Measurements from ENCODE around the gene COL5A3. TPM values are rescaled to one million over a fixed set of nuclear protein-coding genes. Genes with fewer than 3 reads are reported as not detected.

COL5A3 gene
- total RNA-seq, 2 experiments from 2014 or later = not detected

- POLR2A ChIA-PET = interaction anchor here (0.7 kb wide), 1 partner anchor 18 kb away, joined by 3 read pairs; no protein-coding TSS in a partner anchor
- TF ChIP-seq, protein P1, sequence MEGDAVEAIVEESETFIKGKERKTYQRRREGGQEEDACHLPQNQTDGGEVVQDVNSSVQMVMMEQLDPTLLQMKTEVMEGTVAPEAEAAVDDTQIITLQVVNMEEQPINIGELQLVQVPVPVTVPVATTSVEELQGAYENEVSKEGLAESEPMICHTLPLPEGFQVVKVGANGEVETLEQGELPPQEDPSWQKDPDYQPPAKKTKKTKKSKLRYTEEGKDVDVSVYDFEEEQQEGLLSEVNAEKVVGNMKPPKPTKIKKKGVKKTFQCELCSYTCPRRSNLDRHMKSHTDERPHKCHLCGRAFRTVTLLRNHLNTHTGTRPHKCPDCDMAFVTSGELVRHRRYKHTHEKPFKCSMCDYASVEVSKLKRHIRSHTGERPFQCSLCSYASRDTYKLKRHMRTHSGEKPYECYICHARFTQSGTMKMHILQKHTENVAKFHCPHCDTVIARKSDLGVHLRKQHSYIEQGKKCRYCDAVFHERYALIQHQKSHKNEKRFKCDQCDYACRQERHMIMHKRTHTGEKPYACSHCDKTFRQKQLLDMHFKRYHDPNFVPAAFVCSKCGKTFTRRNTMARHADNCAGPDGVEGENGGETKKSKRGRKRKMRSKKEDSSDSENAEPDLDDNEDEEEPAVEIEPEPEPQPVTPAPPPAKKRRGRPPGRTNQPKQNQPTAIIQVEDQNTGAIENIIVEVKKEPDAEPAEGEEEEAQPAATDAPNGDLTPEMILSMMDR (conservative IDR thresholded peaks at IDR 0.05; ENCODE audit: low read length) = peak; percentile 85
- no peak for TF ChIP-seq EZH2phosphoT487 (IDR thresholded peaks at IDR 0.05; ENCODE audit: borderline replicate concordance, low read depth, low read length)
- Histone ChIP-seq H3K9me3 (ENCODE audit: low read length) (no peaks in the 10 kb centered on the region), H3K36me3 (ENCODE audit: insufficient read depth, low read length) (no peaks in the 10 kb centered on the region), H3K27ac (ENCODE audit: low read depth, low read length, poor library complexity, severe bottlenecking) (no peak overlapping the region), H3K4me1 (ENCODE audit: insufficient read depth, low read length, poor library complexity, severe bottlenecking) (no peaks in the 10 kb centered on the region), H3K79me2 (ENCODE audit: insufficient read depth, low read depth, low read length) (no peaks in the 10 kb centered on the region), H3K4me3 (ENCODE audit: low read depth, low read length, poor library complexity, severe bottlenecking) (no peak overlapping the region), H3K9me2 (ENCODE audit: insufficient read depth, low read length) (no peaks in the 10 kb centered on the region), H3K4me2 (ENCODE audit: low read length) (no peak overlapping the region), H2AFZ (ENCODE audit: low read length) (no peak overlapping the region), H4K20me1 (ENCODE audit: insufficient read depth, low read length) (no peaks in the 10 kb centered on the region)
- intact Hi-C loops (cut with micrococcal nuclease; ENCODE audit: unreplicated experiment) = loop anchor here (1.0 kb wide), 1 partner anchor 66 kb away; no protein-coding TSS in a partner anchor
- CTCF ChIA-PET (ENCODE audit: unreplicated experiment) = no interaction called here
- no TSS peak for BruUV-seq (replicated peaks)
- peak; percentile 66 for DNase-seq (ENCODE audit: low spot score)
Observed at GRCh38 chr19:10000171-10000826, 10.0 kb downstream of the COL5A3 start.

GRCh38 chr19:9996541-9996940, 13.8 kb downstream of the COL5A3 start:
- H3K4me1 ChIP-seq (ENCODE audit: insufficient read depth, low read length, poor library complexity, severe bottlenecking) = peaks cover 4% of the 10 kb centered on the region
- no TSS peak for BruUV-seq (replicated peaks)
- H3K4me2 ChIP-seq (ENCODE audit: low read length) = no peak overlapping the region
- no peaks in the 10 kb centered on the region for H3K9me2 ChIP-seq (ENCODE audit: insufficient read depth, low read length)
- DNase-seq (ENCODE audit: low spot score) = no peak
- ChIA-PET POLR2A (no interaction called here), CTCF (ENCODE audit: unreplicated experiment) (no interaction called here)
- H3K36me3 ChIP-seq (ENCODE audit: insufficient read depth, low read length) = no peaks in the 10 kb centered on the region
- H3K27ac ChIP-seq (ENCODE audit: low read depth, low read length, poor library complexity, severe bottlenecking) = no peak overlapping the region
- no peaks in the 10 kb centered on the region for H4K20me1 ChIP-seq (ENCODE audit: insufficient read depth, low read length)
- H3K79me2 ChIP-seq (ENCODE audit: insufficient read depth, low read depth, low read length) = no peaks in the 10 kb centered on the region
- intact Hi-C loops (cut with micrococcal nuclease; ENCODE audit: unreplicated experiment) = no loop called here
- H2AFZ ChIP-seq (ENCODE audit: low read length) = no peak overlapping the region
- TF ChIP-seq, protein P1 (conservative IDR thresholded peaks at IDR 0.05; ENCODE audit: low read length) = no peak
- TF ChIP-seq EZH2phosphoT487 (IDR thresholded peaks at IDR 0.05; ENCODE audit: borderline replicate concordance, low read depth, low read length) = no peak
- H3K4me3 ChIP-seq (ENCODE audit: low read depth, low read length, poor library complexity, severe bottlenecking) = no peak overlapping the region
- H3K9me3 ChIP-seq (ENCODE audit: low read length) = no peaks in the 10 kb centered on the region

DNA sequence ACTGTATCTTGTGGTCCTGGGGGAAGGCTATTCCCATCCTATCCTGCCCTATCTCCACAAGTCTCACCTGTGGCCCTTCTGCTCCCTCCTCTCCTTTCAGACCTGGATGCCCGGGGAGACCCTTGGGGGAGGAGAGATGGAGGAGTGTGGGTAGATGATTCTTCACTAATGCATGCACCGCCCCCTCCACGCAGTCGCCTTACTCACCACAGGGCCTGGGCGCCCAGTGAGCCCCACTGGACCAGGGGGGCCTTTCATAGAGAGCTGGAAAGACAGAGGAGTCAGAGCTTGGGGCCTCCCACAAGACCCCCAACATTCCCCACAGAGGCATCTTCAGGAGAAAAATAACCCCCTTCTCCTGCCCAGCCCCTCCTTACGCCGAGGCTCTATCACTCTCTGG, 14.3 kb downstream of the COL5A3 start:
- TF ChIP-seq EZH2phosphoT487 (IDR thresholded peaks at IDR 0.05; ENCODE audit: borderline replicate concordance, low read depth, low read length) = no peak
- TF ChIP-seq, protein P1 (conservative IDR thresholded peaks at IDR 0.05; ENCODE audit: low read length) = no peak
- no peak overlapping the region for H3K27ac ChIP-seq (ENCODE audit: low read depth, low read length, poor library complexity, severe bottlenecking)
- intact Hi-C loops (cut with micrococcal nuclease; ENCODE audit: unreplicated experiment) = no loop called here
- H4K20me1 ChIP-seq (ENCODE audit: insufficient read depth, low read length) = no peaks in the 10 kb centered on the region
- BruUV-seq (replicated peaks) = no TSS peak
- H3K4me1 ChIP-seq (ENCODE audit: insufficient read depth, low read length, poor library complexity, severe bottlenecking) = peaks cover 4% of the 10 kb centered on the region
- H2AFZ ChIP-seq (ENCODE audit: low read length) = no peak overlapping the region
- H3K4me2 ChIP-seq (ENCODE audit: low read length) = no peak overlapping the region
- no peak for DNase-seq (ENCODE audit: low spot score)
- H3K4me3 ChIP-seq (ENCODE audit: low read depth, low read length, poor library complexity, severe bottlenecking) = no peak overlapping the region
- ChIA-PET CTCF (ENCODE audit: unreplicated experiment) (no interaction called here), POLR2A (no interaction called here)
- no peaks in the 10 kb centered on the region for H3K9me2 ChIP-seq (ENCODE audit: insufficient read depth, low read length)
- no peaks in the 10 kb centered on the region for H3K79me2 ChIP-seq (ENCODE audit: insufficient read depth, low read depth, low read length)
- no peaks in the 10 kb centered on the region for H3K36me3 ChIP-seq (ENCODE audit: insufficient read depth, low read length)
- no peaks in the 10 kb centered on the region for H3K9me3 ChIP-seq (ENCODE audit: low read length)

Measured in OCI-LY7 (cell line).